K562 (cell line): Measurements from ENCODE around the gene PPP3CA. TPM values are rescaled to one million over a fixed set of nuclear protein-coding genes. Genes with fewer than 3 reads are reported as not detected.

Experiments
- ATAC-seq: fragments of 200-7000 bp; cut with Tn5 transposase; 3 replicates; pipeline ENCODE4 v1.9.1; 2020; ENCODE audit warnings: moderate library complexity
- BruUV-seq: library from RNA; stranded (reverse); fragments of 400-500 nt; replicated peaks from 2 replicates; lab custom pipeline; 2021; lab: Mats Ljungman, UMichigan
- CTCF ChIA-PET: fragments of 300-600 bp; formaldehyde crosslinking; extraction: SDS; loops from one replicate; lab custom pipeline; 2021; ENCODE audit warnings: low intra/inter-chr PET ratio; lab: Yijun Ruan, JAX
- POLR2A ChIA-PET: fragments of 300-600, 350-650 bp; sonication (Branson Sonifier 250); formaldehyde crosslinking; extraction: SDS; loops from one replicate; lab custom pipeline; 2021; ENCODE audit warnings: antibody characterized with exemption, inconsistent platforms; lab: Yijun Ruan, JAX
- DNase-seq, 4 experiments: peaks; one replicate each; pipeline versions ENCODE4 v3.0.0 to v3.0.0-alpha.2; 2011 to 2018; ENCODE audit warnings: low spot score in 3 of 4, mixed read lengths in 3 of 4; ENCODE audit errors: extremely low read depth in 1 of 4
- FAIRE-seq: peaks from 2 replicates; lab custom pipeline; 2011; peaks lifted over from hg19 to GRCh38; lab: Jason Lieb, UNC
- H2AFZ ChIP-seq: 2 replicates; pipeline ENCODE4 v1.6.0; 2011; ENCODE audit warnings: low read depth, low read length, control low read depth, inconsistent platforms
- H3K27ac ChIP-seq: fragments of 200-600 bp; 3 replicates; pipeline ENCODE4 v1.8.0; 2011; ENCODE audit warnings: low read depth, mild to moderate bottlenecking, control low read depth, inconsistent platforms, low read length, moderate library complexity, mixed read lengths; ENCODE audit errors: extremely low read depth
- H3K27me3 ChIP-seq, 2 experiments: fragments of 300-600 bp in 1 of 2; 2 replicates in 1 of 2; 3 replicates in 1 of 2; pipeline versions ENCODE4 v1.6.0 to v1.8.0; 2011; ENCODE audit warnings: inconsistent platforms in 2 of 2, low read length in 2 of 2, mild to moderate bottlenecking in 1 of 2, mixed read lengths in 1 of 2, moderate library complexity in 1 of 2; ENCODE audit not compliant: control insufficient read depth in 2 of 2, insufficient read depth in 2 of 2
- H3K36me3 ChIP-seq: fragments of 300-600 bp; 3 replicates; pipeline ENCODE4 v1.8.0; 2011; ENCODE audit warnings: mild to moderate bottlenecking, low read length, inconsistent platforms; ENCODE audit not compliant: control insufficient read depth, insufficient read depth
- H3K4me1 ChIP-seq, 2 experiments: fragments of 200-600 bp in 1 of 2; replicated peaks in 1 of 2; 2 replicates in 1 of 2; 3 replicates in 1 of 2; pipeline versions ENCODE4 v1.5.1 to v1.8.0; 2011; ENCODE audit warnings: inconsistent platforms in 2 of 2, low read length in 2 of 2, mild to moderate bottlenecking in 1 of 2, mixed read lengths in 1 of 2, moderate library complexity in 1 of 2; ENCODE audit not compliant: control insufficient read depth in 2 of 2, insufficient read depth in 2 of 2
- H3K4me2 ChIP-seq: 2 replicates; pipeline ENCODE4 v1.6.1; 2011; ENCODE audit warnings: low read length, control low read depth, inconsistent platforms, mixed read lengths; ENCODE audit not compliant: insufficient read depth
- H3K4me3 ChIP-seq: fragments of 200-600 bp; sonication (generic), shearing (Covaris generic); 2 replicates; pipeline ENCODE4 v1.5.1; 2016; ENCODE audit warnings: control low read depth, inconsistent platforms
- H3K79me2 ChIP-seq: fragments of 200-600 bp; 3 replicates; pipeline ENCODE4 v1.8.0; 2011; ENCODE audit warnings: low read length, inconsistent platforms; ENCODE audit not compliant: control insufficient read depth, insufficient read depth
- H3K9ac ChIP-seq, 2 experiments: 2 replicates each; pipeline versions ENCODE4 v1.6.0 to v1.6.1; 2011; ENCODE audit warnings: low read depth in 2 of 2, low read length in 2 of 2, control low read depth in 1 of 2, inconsistent platforms in 1 of 2, mild to moderate bottlenecking in 1 of 2, mixed read lengths in 1 of 2; ENCODE audit not compliant: insufficient read depth in 1 of 2
- H3K9me1 ChIP-seq: one replicate; pipeline ENCODE4 v1.6.0; 2011; ENCODE audit warnings: inconsistent platforms, mild to moderate bottlenecking, low read length, moderate library complexity; ENCODE audit not compliant: control insufficient read depth, insufficient read depth
- H3K9me3 ChIP-seq: replicated peaks from 2 replicates; pipeline ENCODE4 v1.5.1; 2011; ENCODE audit warnings: low read depth, low read length, inconsistent platforms; ENCODE audit not compliant: control insufficient read depth, insufficient read depth
- H4K20me1 ChIP-seq: replicated peaks from 2 replicates; pipeline ENCODE4 v1.6.1; 2011; ENCODE audit warnings: low read length, inconsistent platforms, mixed read lengths; ENCODE audit not compliant: control insufficient read depth, insufficient read depth
- BRD9 ChIP-seq: fragments of 450-650 bp; IDR thresholded peaks from 2 replicates; pipeline ENCODE4 v1.6.1; 2018; ENCODE audit warnings: low read depth; ENCODE audit not compliant: partially characterized antibody
- CLOCK ChIP-seq: fragments of 250-450 bp; sonication (Bioruptor Pico); IDR thresholded peaks from 2 replicates; pipeline ENCODE4 v1.4.0; 2020; ENCODE audit warnings: mild to moderate bottlenecking, moderate library complexity, borderline replicate concordance
- ELK1 ChIP-seq: sonication (generic); formaldehyde crosslinking; IDR thresholded peaks from 2 replicates; pipeline ENCODE4 v1.8.1; 2022; ENCODE audit warnings: missing genetic modification reagents
- FOXA1 ChIP-seq: fragments of 450-650 bp; IDR thresholded peaks from 2 replicates; pipeline ENCODE4 v1.6.1; 2016; ENCODE audit warnings: mild to moderate bottlenecking, borderline replicate concordance
- KAT7 ChIP-seq: sonication (generic); formaldehyde crosslinking; IDR thresholded peaks from 2 replicates; pipeline ENCODE4 v1.8.0; 2022; ENCODE audit warnings: missing genetic modification reagents, mild to moderate bottlenecking, borderline replicate concordance
- MTA3 ChIP-seq: fragments of 450-650 bp; formaldehyde crosslinking; IDR thresholded peaks from 2 replicates; pipeline ENCODE4 v1.6.1; 2017; ENCODE audit warnings: mild to moderate bottlenecking, borderline replicate concordance
- NR0B1 ChIP-seq: fragments of 450-650 bp; IDR thresholded peaks from one replicate; pipeline ENCODE4 v1.6.1; 2018; ENCODE audit warnings: mild to moderate bottlenecking, moderate library complexity; ENCODE audit not compliant: partially characterized antibody
- SMARCB1 ChIP-seq: IDR thresholded peaks from 2 replicates; pipeline ENCODE4 v1.6.1; 2011; ENCODE audit warnings: improper control_type of control experiment, low read depth; ENCODE audit not compliant: insufficient read length
- TCF7 ChIP-seq: sonication (generic); IDR thresholded peaks from 2 replicates; pipeline ENCODE4 v1.6.1; 2016; ENCODE audit warnings: antibody characterized with exemption, borderline replicate concordance
- ZBTB33 ChIP-seq: sonication (generic); formaldehyde crosslinking; IDR thresholded peaks from 2 replicates; pipeline ENCODE4 v1.8.1; 2023; ENCODE audit warnings: mild to moderate bottlenecking, missing genetic modification reagents
- ZNF583 ChIP-seq: fragments of 250-450 bp; sonication (Bioruptor Pico); IDR thresholded peaks from 2 replicates; pipeline ENCODE4 v1.4.0; 2020
- ZNF695 ChIP-seq: fragments of 450-650 bp; formaldehyde crosslinking; IDR thresholded peaks from 2 replicates; pipeline ENCODE4 v1.4.0; 2020; ENCODE audit warnings: mild to moderate bottlenecking, moderate library complexity
- ZSCAN29 ChIP-seq: fragments of 450-650 bp; IDR thresholded peaks from 2 replicates; pipeline ENCODE4 v1.6.1; 2017
- WGBS: fragments of 100-300 bp; shearing (Covaris generic); methylation state at CpG from one replicate; pipeline ENCODE4 v1.1.6; 2016; ENCODE audit warnings: low coverage, mixed read lengths; ENCODE audit not compliant: insufficient coverage; ENCODE audit errors: missing lambda C conversion rate; 5-methylcytosine and 5-hydroxymethylcytosine counted together
- in situ Hi-C: fragments of 300-500 bp; cut with MboI; formaldehyde crosslinking; loops from 4 replicates; pipeline ENCODE4 v1.15.0; 2018; ENCODE audit warnings: inconsistent platforms, mixed read lengths
- intact Hi-C: fragments of 100-400 bp; cut with micrococcal nuclease; formaldehyde crosslinking; loops from 2 replicates; pipeline ENCODE4 v1.14.2; 2022
- polyA plus RNA-seq, 8 experiments: library from polyadenylated mRNA; depleted of rRNA in 4 of 8; stranded (reverse) in 5 of 8; unstranded in 3 of 8; fragments of >200 nt; fragmentation: Nextera tagmentation in 2 of 8; fragmentation: Illumina TruSeq in 1 of 8; extraction: Ambion mirVana in 2 of 8; extraction: Trizol in 1 of 8; gene quantifications; 2 replicates each; pipeline versions ENCODE4 v1.2.1 to v1.2.3, GENCODE V29; 2011 to 2014; ENCODE audit warnings: inconsistent platforms in 1 of 8, missing spikeins in 1 of 8
- total RNA-seq, 7 experiments: library from RNA; depleted of rRNA in 6 of 7; stranded (reverse); fragments of >200 nt in 6 of 7; fragmentation: Illumina TruSeq in 2 of 7; extraction: Trizol in 2 of 7; gene quantifications; 2 replicates each; pipeline versions ENCODE4 v1.2.1 to v1.2.3, GENCODE V29; 2011 to 2021; ENCODE audit warnings: low replicate concordance in 1 of 7
- TF ChIP-seq, protein P1 (sequence below): fragments of 450-650 bp; formaldehyde crosslinking; IDR thresholded peaks from 2 replicates; pipeline ENCODE4 v1.4.0; 2020; ENCODE audit warnings: mild to moderate bottlenecking, moderate library complexity

PPP3CA gene
- total and polyA plus RNA-seq, 9 of the 15 experiments (the other 6 are each of a cell fraction or from before 2014, with no cell fraction given), result 0.94 to 3.2 (median 1.6) TPM

DNA sequence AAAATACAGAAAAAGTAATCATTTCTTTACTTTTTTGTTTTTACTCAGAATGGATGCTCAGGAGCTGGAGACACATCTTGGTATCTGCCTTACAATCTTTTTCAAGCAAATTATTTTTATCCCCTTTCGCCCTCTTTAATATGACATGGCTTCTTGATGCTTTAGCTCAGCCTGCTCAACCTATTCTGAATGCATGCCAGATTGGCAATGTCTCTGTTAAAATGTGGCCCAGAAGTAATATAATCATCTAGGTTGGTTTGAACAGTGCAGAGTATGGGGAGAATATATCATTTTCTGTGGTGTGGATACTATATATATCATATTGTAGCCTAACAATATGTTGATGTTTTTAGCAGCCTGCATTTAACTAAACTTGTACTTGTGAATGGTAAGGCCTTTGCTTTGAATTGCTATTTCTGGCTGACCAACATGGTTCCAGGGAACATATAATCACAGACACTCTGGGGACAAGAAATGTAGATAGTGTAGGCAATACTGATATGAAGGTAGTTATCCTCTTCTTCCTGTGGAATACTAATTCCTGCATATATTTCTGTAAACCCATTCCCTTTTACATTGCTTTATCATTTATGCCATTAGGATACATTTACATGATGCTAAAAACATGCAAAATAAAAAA, 282.7 kb downstream of the PPP3CA start:
- Histone ChIP-seq H3K4me2 (no peak overlapping the region), H2AFZ (no peak overlapping the region), H3K79me2 (no peaks in the 10 kb centered on the region), H3K9ac (no peak overlapping the region), H3K4me1 (no peaks in the 10 kb centered on the region), H3K4me3 (no peak overlapping the region), H3K9me3 (no peaks in the 10 kb centered on the region; the same call in 1 of the 2 replicates), H3K27me3 (no peaks in the 10 kb centered on the region), H3K9me1 (no peaks in the 10 kb centered on the region), H3K36me3 (no peaks in the 10 kb centered on the region), H3K27ac (no peak overlapping the region), H4K20me1 (no peaks in the 10 kb centered on the region)
- in situ Hi-C loops (no loop called here), intact Hi-C loops (no loop called here)
- ChIA-PET CTCF (no interaction called here), POLR2A (no interaction called here)
- DNase-seq (no peak), ATAC-seq (no peak), FAIRE-seq (no peak)
- WGBS, result 0% methylated on average over 1 of the region's 1 CpG
- no TSS peak for BruUV-seq
- no peak for TF ChIP-seq FOXA1
- no peak for TF ChIP-seq CLOCK (CRISPR knock-in tag)
- TF ChIP-seq TCF7, result no peak
- TF ChIP-seq ELK1, result no peak
- TF ChIP-seq, protein P1, sequence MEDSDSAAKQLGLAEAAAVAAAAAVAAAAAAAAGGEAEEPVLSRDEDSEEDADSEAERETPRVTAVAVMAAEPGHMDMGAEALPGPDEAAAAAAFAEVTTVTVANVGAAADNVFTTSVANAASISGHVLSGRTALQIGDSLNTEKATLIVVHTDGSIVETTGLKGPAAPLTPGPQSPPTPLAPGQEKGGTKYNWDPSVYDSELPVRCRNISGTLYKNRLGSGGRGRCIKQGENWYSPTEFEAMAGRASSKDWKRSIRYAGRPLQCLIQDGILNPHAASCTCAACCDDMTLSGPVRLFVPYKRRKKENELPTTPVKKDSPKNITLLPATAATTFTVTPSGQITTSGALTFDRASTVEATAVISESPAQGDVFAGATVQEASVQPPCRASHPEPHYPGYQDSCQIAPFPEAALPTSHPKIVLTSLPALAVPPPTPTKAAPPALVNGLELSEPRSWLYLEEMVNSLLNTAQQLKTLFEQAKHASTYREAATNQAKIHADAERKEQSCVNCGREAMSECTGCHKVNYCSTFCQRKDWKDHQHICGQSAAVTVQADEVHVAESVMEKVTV (CRISPR knock-in tag), result no peak
- no peak for TF ChIP-seq ZNF695
- no peak for TF ChIP-seq KAT7 (CRISPR knock-in tag)
- no peak for TF ChIP-seq NR0B1
- TF ChIP-seq ZSCAN29, result no peak
- no peak for TF ChIP-seq MTA3
- TF ChIP-seq SMARCB1, result no peak
- TF ChIP-seq ZNF583 (CRISPR knock-in tag), result no peak
- TF ChIP-seq BRD9, result no peak
- TF ChIP-seq ZBTB33, result no peak
